Right ventricle myocardium inferior (tissue), 1 donor: Measurements from ENCODE around the gene HS3ST5. TPM values are rescaled to one million over a fixed set of nuclear protein-coding genes. Genes with fewer than 3 reads are reported as not detected.

Source experiments
- ATAC-seq: fragments of 200-7000 bp; cut with Tn5 transposase; one replicate; pipeline ENCODE4 v1.9.1; 2020; ENCODE audit warnings: mild to moderate bottlenecking, moderate library complexity
- DNase-seq: peaks from one replicate; pipeline ENCODE4 v3.0.0; 2021; ENCODE audit errors: missing footprints
- intact Hi-C: fragments of 100-400 bp; cut with DNase I; formaldehyde crosslinking; loops from one replicate; pipeline ENCODE4 v1.11.0; 2022
- total RNA-seq: library from RNA; stranded (reverse); fragmentation: NEBNext Ultra II Directional; extraction: Animal tissue kit (Norgen Biotek cat#: 25700); gene quantifications from one replicate; pipeline ENCODE4 v1.2.1, GENCODE V29; 2021
- donor health status: DM: no; HTN: yes; CAD: no; lungs with severe emphysema.

HS3ST5 gene
- total RNA-seq, 1 donor from 2014 or later = not detected

DNA sequence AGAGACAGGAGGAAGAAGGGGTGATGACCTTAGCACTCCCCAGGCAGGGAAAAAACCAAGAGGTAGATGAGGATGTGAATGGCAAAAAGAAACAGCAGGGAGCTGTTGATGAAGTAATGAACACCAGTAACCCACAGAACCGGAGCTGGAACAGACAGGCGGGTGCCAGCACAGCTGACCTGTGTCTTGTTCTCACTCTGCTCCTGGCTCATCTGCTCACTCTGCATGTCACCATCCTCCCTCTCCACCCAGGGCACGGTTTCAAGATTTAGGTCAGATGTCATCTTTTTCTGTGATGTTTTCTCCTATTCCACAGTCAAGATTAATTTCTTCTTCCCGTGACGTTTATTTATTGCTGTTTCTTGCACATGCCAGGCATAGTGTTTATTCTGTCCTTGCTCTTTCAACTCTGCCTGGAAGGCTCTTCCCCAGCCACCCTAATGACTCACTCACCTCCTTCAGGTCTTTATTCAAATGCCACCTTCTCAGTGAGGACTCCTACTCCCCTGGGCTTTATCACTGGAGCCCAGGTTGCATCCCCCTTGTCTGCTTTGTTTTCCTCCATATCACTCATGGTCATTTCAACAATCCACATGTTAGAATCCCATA lies 207.4 kb downstream of the HS3ST5 start:
- intact Hi-C loops = no loop called here
- ATAC-seq = no peak
- DNase-seq = no peak

DNA sequence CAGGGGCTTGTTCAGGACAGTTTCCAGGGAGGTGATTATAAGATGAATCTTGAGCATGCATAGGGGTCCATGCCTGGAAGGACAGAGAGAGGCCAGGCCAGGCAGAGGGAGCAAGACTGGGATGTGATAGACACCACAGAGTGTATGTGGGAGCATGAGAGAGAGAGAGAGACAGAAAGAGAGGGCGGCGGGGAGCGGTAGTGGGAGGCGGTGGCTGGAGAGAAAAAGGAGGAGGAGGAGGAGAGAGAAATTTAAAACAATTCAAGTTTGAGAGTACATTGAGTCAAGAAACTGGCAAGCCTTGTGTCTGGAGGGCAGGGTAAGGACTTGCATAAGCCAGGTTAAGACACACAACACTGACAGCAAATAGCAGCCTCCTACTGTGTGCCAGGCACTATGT lies 209.0 kb downstream of the HS3ST5 start:
- no peak for DNase-seq
- intact Hi-C loops = no loop called here
- ATAC-seq = no peak

DNA sequence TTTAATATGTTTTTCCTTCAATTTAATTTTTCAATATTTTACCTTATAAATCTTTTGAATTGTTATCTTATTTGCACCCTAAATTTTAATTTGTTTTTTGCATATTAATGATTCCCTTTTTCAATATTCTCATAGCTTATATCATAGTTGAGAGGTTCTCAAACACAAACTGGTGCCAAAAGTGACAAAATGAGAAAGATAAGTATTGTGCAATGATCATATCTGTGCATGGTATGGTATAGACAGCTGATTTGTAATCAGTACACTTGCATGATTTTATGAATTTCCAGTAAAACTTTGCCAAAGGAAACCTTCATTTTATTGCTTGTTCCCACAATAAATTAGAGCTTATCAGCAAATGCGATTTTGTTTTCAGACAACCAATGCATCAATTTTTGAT lies 210.9 kb downstream of the HS3ST5 start:
- no peak for ATAC-seq
- DNase-seq = no peak

DNA sequence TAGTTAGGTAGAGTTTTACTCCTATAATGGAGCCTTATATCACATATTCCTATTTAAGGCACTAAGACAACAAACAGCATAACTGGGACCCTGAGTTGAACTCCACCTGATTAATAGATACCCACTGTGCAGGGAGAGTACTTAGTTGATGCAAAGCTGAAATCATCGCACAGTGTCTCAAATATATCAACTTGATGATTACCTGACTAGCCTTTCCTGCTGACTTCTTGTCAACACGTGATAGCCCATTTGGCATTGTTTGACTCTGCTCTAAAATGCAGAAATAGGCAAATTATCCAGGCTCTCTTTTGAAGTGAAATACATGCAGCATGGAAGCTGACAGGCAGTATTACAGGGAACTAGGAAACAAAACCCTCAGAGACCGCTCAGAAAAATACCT lies 217.2 kb downstream of the HS3ST5 start:
- ATAC-seq = no peak
- DNase-seq = no peak
- intact Hi-C loops = no loop called here

More for the DNA sequence above, 210.9 kb downstream of the HS3ST5 start:
- intact Hi-C loops = no loop called here

- ATAC-seq = no peak
- intact Hi-C loops = no loop called here
- no peak for DNase-seq
Measured at GRCh38 chr6:114121913-114122662, 220.7 kb downstream of the HS3ST5 start.

GRCh38 chr6:114119056-114119455 lies 223.8 kb downstream of the HS3ST5 start:
- intact Hi-C loops = loop anchor here (10.0 kb wide), 1 partner anchor 124 kb away; no protein-coding TSS in a partner anchor
- ATAC-seq (no peak), DNase-seq (no peak)

DNA sequence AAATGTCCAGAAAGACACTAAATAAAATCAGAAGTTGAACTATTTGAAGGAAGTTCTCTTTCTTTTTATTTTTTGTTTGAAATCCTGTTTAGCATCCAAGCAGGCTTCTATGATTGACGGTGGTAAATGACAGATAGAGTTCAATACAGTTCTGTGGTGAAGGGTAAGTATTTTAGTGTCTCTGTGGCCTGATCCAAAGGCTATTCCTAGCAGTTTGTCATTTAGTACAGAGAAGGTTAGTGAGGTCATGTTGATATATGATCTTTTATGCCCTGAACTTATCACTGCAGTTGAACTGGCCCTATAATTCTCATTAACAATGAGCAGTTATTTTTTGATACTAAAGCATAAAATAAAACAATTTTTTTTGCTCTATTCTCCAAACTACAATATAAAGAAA lies 227.2 kb downstream of the HS3ST5 start:
- ATAC-seq (no peak), DNase-seq (no peak)
- intact Hi-C loops = loop anchor here (10.0 kb wide), 1 partner anchor 121 kb away; no protein-coding TSS in a partner anchor

- DNase-seq = peak; percentile 69
- intact Hi-C loops = no loop called here
Measured at GRCh38 chr6:114108119-114109002, 234.5 kb downstream of the HS3ST5 start.

DNA sequence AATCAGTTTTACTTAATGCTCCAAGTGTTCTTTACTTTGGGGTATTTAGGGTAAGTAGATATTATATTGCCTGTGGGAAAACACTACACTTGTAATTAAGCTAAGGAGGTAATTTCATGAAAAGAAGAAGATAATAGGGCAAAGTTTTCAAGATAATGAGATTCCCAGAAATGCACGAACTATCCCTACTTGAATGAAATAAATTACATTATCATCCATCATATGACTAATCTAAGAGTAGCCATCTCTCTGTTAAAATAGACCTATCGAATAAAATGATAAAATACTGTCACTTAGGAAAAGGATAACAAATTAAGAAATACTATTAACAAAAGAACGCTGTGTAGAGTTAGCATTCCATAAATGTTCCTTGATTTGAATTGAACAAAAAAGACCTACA lies 236.8 kb downstream of the HS3ST5 start:
- no peak for ATAC-seq
- intact Hi-C loops = no loop called here

More at GRCh38 chr6:114108119-114109002, 234.5 kb downstream of the HS3ST5 start:
- ATAC-seq = no peak

DNA sequence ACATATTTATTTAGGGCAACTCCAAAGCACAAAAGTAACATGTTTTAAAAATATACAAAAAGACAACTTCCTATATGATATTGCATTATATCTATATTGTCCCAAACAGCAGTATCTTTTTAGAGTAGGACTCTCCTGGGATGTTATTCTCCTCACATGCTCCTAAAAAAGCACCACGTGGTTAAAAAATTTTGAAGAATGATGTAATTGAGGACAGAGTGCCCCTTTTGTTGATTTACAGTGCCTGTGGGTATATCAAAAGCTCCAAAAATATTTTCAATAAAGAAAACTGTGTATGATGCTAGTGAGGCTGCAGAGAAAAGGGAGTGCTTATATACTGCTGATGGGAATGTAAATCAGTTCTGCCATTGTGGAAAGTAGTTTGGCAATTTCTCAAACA lies 241.6 kb downstream of the HS3ST5 start:
- intact Hi-C loops = no loop called here
- ATAC-seq = no peak
- no peak for DNase-seq

More for the DNA sequence above, 236.8 kb downstream of the HS3ST5 start:
- DNase-seq = no peak

- intact Hi-C loops = no loop called here
- DNase-seq (no peak), ATAC-seq (no peak)
Measured at GRCh38 chr6:114100215-114100994, 242.4 kb downstream of the HS3ST5 start.

- DNase-seq = no peak
- intact Hi-C loops = no loop called here
- no peak for ATAC-seq
Measured at GRCh38 chr6:114096561-114097172, 246.2 kb downstream of the HS3ST5 start.

DNA sequence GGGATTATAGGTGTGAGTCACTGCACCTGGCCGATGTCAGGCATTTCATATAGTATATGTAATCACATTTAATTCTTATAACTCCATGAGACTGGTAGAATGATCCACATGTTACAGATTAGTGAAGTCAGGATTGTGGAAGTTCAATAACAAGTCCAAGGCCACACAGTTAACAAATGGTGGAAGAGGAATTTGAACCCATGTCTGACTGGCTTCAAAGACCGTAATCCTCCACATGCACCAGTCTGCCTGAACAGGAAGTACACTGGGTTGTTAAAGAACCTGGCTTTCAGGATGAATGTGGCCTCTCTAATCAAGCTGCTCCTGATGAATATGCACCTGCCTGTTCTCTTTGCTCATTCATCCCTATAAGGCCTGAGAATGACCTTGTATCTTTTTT lies 249.9 kb downstream of the HS3ST5 start:
- ATAC-seq = no peak
- intact Hi-C loops = no loop called here

DNA sequence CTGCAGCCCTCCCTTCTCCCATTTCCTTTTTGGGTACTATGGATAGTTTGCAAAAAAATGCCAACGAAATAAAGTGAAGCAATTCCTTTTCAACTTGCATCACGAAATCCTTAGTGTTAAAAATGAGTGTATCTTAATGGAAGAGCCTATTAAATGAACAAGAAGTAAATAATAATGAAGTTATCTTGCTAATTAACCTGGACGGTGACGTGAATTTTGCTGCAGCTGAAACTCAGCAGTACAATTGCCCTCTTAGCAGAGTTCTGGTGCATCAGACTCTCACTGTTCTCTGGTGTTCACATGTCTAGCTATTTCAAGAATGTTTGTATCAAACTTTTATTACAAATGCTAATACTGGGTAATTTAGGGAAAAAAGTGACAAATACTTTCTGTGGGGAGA lies 252.2 kb downstream of the HS3ST5 start:
- intact Hi-C loops = no loop called here
- no peak for ATAC-seq
- DNase-seq = no peak

More for the DNA sequence above, 249.9 kb downstream of the HS3ST5 start:
- DNase-seq = no peak

DNA sequence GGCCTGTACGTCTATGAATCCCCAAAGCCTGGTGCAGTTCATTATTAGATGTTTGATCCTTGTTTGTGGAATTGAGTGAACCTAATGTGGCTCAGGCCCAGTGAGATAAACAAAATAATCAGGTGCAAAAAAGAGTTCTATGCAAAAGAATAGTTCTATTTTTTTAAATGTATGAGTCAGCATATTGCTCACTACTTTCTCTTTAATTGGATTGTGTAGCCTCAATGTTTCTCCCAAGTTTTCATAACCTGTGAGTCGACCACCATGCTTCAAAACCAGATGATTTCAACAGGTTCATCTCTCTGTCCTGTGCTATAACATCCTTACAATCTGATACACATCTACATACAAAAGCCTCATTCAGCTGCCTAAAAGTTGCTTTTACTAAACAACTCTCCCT lies 255.3 kb downstream of the HS3ST5 start:
- no peak for ATAC-seq
- no peak for DNase-seq
- intact Hi-C loops = no loop called here

GRCh38 chr6:114085211-114085610 lies 257.6 kb downstream of the HS3ST5 start:
- ATAC-seq (no peak), DNase-seq (no peak)
- intact Hi-C loops = no loop called here

DNA sequence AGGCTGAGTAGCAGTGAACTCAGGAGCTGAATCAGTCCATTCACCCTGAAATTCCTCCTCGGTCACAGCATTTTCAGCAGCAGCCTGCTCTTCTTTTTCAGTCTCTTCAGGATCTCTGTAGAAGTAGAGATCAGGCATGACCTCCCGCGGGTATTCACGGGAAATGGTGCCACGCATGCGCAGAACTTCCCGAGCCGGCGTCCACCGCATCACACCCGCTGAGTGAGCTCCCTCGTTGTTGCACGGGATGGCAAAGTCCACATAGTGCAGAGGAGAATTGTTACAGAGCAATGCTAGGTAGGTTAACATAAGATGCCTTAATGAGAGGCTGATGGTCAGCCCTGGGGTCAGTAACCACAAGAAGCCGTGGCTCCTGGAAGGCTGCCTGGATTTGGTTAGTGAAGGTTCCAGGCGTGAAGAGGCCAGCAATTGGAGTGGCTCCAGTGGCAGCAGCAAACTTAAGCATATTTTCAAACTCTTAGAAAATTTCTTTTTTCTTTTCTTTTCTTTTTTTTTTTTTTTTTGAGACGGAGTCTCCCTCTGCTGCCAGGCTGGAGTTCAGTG lies 258.4 kb downstream of the HS3ST5 start:
- intact Hi-C loops = no loop called here
- ATAC-seq (no peak), DNase-seq (no peak)

GRCh38 chr6:114083251-114083650 lies 259.6 kb downstream of the HS3ST5 start:
- ATAC-seq (no peak), DNase-seq (no peak)
- intact Hi-C loops = no loop called here
